HuH-7 (cell line): ENCODE data around the gene KRTAP12-2.
"Not testable (repeated sequence)": the region's sequence is repeated elsewhere in the genome, so short reads cannot be mapped to it uniquely, and the experiment has no call there.

Source experiments
- DNase-seq: peaks from one replicate; pipeline ENCODE4 v3.0.0; 2011; ENCODE audit warnings: low spot score

KRTAP12-2 gene

GRCh38 chr21:44650265-44650972, 16.3 kb downstream of the KRTAP12-2 start:
- no peak for DNase-seq

GRCh38 chr21:44649521-44650100, 17.1 kb downstream of the KRTAP12-2 start:
- DNase-seq = no peak

- no peak for DNase-seq
Measured at GRCh38 chr21:44648557-44649311, 18.0 kb downstream of the KRTAP12-2 start.

- DNase-seq = no peak
Measured at GRCh38 chr21:44647222-44647552, 19.5 kb downstream of the KRTAP12-2 start.

DNA sequence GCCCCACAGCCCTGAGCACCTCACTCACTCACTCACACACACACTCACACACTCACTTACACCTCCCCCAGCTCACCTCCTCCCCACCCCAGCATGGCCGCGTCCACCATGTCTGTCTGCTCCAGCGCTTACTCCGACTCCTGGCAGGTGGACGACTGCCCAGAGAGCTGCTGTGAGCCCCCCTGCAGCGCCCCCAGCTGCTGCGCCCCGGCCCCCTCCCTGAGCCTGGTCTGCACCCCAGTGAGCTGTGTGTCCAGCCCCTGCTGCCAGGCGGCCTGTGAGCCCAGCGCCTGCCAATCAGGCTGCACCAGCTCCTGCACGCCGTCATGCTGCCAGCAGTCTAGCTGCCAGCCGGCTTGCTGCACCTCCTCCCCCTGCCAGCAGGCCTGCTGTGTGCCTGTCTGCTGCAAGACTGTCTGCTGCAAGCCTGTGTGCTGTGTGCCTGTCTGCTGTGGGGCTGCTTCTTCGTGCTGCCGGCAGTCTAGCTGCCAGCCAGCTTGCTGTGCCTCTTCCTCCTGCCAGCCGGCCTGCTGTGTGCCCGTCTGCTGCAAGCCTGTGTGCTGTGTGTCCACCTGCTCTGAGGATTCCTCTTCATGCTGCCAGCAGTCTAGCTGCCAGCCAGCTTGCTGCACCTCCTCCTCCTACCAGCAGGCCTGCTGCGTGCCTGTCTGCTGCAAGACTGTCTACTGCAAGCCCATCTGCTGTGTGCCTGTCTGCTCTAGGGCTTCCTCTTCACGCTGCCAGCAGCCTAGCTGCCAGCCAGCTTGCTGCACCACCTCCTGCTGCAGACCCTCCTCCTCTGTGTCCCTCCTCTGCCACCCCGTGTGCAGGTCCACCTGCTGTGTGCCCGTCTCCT, 20.1 kb downstream of the KRTAP12-2 start, which contains the start of gene KRTAP10-11:
KRTAP10-11 (plus strand) TSS at position 49 of the 856 bp plus-strand sequence; CDS start at position 94, 45 bp downstream.
- DNase-seq = not testable (repeated sequence)

DNA sequence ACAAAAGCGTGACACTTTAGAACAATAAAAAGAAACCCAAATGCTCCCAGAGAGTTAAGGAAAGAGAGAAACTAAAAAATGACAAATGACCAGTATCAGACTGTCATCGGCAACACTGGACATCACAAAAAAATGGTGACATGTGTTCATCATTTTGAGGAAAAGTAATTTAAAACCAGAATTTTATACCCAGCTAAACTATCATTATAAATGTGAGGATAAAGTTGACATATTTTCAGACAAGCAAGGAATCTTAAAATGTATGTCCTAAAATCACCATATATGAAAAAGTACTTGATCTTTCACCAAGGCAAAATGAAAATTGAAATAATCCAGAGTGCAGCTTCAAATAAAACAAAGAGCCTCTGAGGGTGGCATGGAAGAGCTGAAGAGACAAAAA, 21.8 kb downstream of the KRTAP12-2 start:
- DNase-seq = no peak

GRCh38 chr21:44643741-44644310, 22.9 kb downstream of the KRTAP12-2 start:
- no peak for DNase-seq

DNA sequence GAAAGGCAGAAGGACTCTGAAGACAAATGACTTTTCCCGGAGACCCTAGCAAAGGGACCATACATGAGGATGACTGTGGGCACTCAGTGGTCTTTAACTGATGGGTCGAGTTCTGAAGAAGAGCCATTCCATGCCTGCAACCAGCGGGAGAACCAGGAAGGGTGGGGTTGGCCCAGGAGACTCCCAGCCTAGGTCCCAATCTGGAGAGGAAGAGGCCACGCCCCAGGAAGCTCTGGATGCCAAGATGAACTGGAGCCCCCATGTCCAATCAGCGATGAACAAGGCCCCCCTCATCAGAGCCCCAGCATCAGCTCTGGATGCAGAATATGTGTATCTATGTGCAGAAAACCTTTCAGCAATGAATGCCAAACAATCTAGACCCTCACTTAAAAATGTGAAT, 26.0 kb downstream of the KRTAP12-2 start:
- DNase-seq = no peak

DNA sequence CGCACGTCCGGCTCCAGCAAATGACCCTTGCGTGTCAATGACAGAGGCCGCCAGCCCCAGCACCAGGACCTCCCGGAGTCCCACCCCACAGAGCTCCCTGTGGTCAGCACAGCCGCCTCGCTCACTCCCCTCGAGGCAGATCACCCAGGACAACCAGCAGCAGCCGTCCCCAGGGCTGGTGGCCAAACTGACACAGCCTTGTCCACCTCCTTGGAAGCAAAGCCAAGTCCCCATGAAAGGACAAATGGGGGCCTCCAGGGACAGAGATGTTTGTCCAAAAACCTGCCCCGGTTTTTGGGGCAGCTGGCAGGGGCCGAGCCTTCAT, 27.4 kb downstream of the KRTAP12-2 start:
- no peak for DNase-seq

DNA sequence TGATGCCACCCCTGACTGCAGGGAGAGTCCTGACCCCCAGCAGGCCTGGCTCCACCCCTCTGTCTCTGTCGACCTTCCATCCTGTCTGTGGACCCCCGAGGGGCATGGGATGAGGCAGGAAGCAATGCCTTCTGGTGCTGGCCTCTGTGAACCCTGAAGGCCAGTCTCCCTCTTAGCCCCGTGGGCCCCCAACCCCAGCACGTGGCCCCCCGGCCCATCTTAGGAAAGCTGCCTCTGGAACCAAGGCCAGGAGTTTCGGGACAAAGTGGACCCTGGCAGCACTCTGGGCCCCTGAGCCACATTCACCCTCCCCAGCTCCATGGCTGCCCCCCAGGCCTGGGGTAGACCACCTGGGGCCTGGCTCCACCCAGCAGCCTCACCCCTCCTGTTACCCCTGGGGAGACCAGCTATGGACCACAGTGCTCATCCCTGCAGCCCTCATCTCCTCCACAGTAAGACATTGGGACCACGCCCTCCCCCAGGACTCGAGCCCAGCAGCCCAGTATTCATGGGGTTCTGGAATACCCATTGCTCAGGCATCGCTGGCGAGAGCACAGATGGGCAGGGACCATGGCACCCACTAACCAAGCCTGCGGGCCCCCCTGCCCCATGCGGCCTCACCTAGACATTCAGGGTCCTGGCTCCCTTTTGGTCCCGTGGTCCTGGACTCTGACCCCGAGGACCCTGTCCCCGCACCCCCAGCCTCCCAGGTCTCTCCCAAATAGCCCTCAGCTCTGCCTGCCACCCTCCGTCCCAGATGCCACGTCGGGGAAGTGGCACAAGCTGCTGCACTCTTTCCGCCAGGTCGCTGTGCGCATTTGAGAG, 28.0 kb downstream of the KRTAP12-2 start:
- not testable (repeated sequence) for DNase-seq

GRCh38 chr21:44637851-44638348, 28.8 kb downstream of the KRTAP12-2 start:
- DNase-seq = not testable (repeated sequence)

DNA sequence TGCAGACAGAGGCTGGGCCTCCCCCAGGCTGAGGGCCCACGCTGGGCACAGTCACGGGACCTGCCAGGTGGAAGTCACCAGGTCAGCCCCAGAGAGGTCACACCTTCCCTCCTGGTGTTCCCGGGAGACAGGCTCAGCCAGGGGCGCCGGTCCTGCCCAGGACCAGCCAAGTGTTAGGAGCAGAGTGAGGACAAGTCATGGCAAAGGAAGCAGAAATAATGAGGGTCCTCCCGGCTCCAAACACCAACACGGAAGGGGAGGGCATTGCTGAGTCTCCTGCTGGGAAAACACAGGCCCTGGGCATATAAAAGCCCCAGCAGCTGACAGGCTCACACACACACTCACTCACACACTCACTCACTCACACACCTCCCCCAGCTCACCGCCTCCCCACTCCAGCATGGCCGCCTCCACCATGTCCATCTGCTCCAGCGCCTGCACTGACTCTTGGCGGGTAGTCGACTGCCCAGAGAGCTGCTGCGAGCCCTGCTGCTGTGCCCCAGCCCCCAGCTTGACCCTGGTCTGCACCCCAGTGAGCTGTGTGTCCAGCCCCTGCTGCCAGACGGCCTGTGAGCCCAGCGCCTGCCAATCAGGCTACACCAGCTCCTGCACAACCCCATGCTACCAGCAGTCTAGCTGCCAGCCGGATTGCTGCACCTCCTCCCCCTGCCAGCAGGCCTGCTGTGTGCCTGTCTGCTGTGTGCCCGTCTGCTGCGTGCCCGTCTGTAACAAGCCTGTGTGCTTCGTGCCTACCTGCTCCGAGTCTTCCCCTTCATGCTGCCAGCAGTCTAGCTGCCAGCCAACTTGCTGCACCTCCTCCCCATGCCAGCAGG, 29.5 kb downstream of the KRTAP12-2 start, which contains the start of gene KRTAP10-10:
KRTAP10-10 (plus strand) TSS at position 339 of the 833 bp plus-strand sequence; CDS start at position 401, 62 bp downstream.
- no peak for DNase-seq

DNA sequence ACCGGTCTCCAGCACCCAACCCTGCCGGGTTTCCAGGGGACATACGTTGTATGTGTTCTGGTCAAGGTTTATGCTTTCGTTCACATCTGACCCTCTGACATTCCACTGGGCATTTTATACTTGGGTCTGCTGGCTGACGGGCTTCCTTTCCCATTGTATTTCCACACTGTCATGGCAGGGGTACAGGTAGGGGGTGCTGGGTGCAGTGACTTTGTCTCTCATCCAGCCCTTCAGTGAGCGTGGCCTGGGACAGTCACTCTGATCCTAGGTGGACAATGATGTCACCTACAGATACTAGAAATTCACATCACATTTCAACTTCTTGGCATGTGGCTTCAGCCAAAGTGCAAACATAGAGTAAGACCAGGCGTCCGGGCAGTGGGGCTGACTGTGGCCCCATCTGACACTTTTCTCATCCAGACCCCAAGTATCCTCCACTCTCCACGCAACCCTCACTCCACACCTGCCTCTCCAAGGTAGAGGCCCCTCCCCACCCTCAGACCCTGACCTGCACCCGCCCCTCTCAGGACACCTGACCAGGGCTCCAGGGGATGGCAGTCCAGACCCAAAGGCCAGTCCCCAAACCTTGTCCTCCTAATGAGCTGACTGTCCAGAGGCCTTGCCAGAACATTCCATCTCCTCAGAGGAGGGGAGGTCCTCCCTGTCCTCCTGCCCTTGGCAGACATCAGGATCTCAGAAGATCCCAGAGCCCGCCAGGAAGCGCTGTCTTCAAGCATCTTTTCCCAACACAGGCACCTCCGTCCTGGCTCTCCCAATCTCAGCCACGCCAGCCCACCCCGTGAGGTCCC, 30.3 kb downstream of the KRTAP12-2 start:
- DNase-seq = no peak

DNA sequence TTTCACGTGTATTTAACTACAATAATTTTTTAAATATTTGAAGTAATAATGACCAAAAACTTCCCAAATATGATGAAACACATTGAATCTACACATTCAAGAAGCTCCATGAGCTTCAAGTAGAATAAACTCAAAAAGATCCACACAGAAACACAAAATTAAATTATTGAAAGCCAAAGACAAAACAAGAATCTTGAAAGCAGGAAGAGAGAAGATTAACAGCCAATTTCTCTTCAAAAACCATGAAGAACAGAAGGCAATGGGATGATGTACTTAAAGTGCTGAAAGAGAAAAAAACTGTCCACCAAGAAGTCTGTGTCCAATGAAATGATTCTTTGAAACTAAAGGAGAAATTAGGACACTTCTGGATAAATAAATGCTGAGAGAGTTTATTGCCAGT, 34.7 kb downstream of the KRTAP12-2 start:
- no peak for DNase-seq

DNA sequence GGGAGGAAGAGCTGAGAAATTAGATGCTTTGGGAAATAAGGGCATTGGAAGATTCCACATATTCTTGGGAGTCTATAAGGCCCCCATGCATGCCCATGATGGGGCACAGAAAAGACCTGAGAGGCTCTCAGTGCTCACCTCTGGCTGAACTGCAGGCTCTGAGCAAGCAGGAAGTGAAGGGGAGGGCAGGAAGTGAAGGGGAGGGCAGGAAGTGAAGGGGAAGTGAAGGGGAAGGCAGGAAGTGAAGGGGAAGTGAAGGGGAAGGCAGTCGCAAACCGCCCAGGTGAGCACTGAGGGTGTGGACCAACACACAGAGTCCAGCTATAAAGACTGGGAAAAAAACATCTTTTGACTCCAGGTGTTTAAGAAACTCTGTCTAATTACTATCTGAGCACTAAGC, 36.3 kb downstream of the KRTAP12-2 start:
- DNase-seq = no peak

GRCh38 chr21:44628707-44629391, 37.9 kb downstream of the KRTAP12-2 start:
- DNase-seq = no peak

DNA sequence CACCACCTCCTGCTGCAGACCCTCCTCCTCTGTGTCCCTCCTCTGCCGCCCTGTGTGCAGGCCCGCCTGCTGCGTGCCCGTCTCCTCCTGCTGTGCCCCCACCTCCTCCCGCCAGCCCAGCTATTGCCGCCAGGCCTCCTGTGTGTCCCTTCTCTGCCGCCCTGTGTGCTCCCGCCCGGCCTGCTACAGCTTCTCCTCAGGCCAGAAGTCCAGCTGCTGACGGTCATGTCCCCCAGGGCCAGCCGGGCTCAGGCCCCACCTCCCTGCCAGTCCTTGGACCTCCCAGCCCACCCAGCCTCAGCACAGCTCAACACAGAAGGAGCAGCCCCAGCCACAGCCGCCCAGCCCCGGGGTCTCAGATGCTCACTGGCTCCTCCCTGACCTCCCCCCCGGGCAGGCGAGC, 38.9 kb downstream of the KRTAP12-2 start:
- not testable (repeated sequence) for DNase-seq

GRCh38 chr21:44627181-44627822, 39.4 kb downstream of the KRTAP12-2 start:
- DNase-seq = not testable (repeated sequence)
